HG03460 (cell line): ENCODE measurements around the gene HLA-C.
"Not testable (repeated sequence)": the region's sequence is repeated elsewhere in the genome, so short reads cannot be mapped to it uniquely, and the experiment has no call there.

Source experiments
- ATAC-seq: cut with Tn5 transposase; IDR thresholded peaks from one replicate; pipeline ENCODE4 v1.9.1; 2021; ENCODE audit not compliant: unreplicated experiment

Gene HLA-C

DNA sequence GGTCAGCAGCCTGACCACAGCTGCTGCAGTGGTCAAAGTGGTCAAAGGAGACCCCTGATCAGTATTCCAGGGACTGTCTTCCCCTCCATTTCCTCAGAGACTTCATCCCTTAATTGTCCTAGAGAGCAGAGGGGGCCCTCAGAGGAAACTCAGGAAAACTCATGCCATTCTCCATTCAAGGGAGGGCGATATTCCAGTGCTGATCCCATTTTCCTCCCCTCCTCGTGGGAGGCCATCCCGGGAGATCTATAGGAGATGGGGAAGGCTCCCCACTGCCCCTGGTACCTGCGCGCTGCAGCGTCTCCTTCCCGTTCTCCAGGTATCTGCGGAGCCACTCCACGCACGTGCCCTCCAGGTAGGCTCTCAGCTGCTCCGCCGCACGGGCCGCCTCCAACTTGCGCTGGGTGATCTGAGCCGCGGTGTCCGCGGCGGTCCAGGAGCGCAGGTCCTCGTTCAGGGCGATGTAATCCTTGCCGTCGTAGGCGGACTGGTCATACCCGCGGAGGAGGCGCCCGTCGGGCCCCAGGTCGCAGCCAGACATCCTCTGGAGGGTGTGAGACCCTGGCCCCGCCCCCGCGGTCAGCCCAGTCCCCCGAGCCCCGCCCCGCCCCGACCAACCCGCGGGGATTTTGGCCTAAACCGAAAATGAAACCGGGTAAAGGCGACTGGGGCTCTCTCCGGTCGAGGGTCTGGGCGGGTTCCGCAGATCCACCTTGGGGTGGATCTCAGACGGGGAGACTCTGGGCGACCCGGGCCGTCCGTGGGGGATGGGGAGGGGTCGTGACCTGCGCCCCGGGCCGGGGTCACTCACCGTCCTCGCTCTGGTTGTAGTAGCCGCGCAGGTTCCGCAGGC lies 878 bp downstream of the HLA-C start:
- ATAC-seq, result peak; percentile 32

GRCh38 chr6:31268836-31269235 lies 3.1 kb downstream of the HLA-C start:
- ATAC-seq, result no peak

- no peak for ATAC-seq
Measured at GRCh38 chr6:31268369-31268765, 3.5 kb downstream of the HLA-C start.

DNA sequence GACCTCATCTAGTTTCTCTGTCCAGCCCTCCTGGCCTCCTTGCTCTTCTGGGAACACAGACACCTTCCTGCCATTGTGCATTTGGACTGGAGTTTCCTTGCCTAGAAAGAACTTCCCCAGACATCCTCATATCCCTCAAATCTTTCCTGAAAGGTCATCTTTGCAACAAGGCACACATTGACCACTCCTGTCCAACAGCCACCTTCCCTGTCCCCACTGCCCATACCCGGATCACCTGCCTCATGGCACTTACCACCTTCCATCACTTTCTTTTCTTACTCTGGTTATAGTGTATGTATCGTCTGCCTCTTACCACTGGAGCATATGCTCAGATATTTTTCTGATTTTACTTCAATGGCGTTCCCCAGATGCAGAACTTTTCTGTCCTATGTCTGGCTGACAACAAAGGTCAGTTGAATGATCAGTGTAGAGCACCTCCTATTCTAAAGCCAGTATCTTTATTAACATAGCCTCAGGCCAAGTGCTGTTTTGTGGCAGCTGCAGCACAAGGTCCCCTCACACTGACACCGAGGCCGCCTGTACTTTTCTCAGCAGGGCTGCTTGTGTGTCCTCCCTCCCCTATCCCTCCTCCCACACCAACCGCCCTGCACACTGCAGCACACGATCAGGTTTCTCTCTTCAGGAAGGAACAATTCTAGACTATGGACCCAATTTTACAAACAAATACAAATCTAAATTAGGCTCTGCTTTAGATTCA lies 4.1 kb downstream of the HLA-C start:
- ATAC-seq, result no peak

DNA sequence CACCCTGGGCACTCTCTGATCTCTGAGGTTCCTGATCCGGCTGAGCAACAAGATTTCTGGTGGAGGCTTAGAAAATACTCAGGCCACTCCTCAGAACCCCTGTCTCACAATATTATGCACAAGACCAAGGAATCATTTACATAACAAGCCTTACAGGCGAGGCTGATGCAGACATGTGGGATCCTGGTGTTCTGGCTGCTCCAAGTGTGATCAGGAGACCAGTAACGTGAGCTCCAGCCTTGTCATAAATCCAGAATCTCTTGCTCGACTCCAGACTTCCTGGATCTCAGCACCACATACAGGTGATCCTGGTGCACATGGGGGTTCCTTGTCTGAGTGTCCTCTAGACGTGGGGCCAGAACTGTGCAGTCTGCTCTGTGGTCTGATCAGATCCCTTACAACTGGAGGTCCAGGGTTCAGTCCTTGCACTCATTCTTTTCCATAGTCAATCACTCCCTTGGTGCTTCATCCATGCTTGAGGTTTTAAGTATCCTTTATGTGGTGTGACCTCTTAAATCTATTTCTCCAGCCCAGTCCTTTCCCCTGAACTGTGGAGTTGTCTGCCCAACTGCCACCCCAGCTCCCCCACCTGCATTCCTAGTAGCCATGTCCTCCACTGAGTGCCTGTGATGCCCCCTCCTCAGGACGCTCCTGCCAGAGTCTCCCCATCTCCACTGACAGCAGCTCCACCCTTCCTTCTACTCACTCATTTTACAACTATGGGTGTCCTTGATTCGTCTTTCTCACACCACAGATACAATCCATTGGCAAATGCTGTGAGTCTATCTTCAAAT lies 5.1 kb downstream of the HLA-C start:
- no peak for ATAC-seq

DNA sequence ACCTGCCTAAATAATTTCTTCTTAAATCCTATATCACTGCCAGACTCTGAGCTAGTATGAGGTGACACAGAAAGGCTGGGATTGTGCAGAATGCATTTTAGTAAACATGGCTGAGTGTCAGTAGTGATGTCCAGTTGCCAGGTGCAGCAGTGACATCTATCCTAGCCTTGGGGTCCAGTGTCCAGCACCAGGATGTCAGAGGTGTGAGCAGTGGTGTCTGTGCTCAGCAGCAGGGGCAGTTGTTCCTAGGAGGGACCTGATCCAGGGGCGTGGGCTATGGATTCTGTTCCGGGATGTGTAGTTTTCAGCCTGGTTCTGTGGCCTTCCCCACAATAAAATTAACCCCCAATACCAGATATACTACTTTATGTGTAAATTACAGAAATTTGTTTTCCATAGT lies 6.0 kb downstream of the HLA-C start:
- ATAC-seq, result no peak

GRCh38 chr6:31263346-31263933 lies 8.5 kb downstream of the HLA-C start:
- ATAC-seq, result not testable (repeated sequence)

GRCh38 chr6:31259995-31260394 lies 11.9 kb downstream of the HLA-C start:
- ATAC-seq, result not testable (repeated sequence)

DNA sequence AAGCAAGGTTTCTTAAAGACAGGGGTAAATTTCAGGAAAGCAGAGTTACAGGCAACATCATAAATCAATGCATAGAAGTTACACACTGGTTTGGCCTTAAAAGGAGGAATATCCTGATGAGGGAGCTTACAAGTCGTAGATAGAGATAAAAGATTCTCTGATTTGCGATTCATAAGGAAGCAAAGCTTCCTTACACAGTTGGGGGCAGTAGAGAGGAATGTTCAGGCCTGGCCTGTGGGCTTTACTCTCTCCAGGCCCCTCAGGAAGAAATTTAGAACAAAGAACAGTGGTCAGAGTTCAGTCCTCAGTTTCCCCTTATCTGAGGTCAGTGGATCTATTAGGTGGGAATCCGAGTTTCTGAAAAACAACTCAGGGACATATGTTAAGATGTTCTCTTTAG lies 19.3 kb downstream of the HLA-C start:
- no peak for ATAC-seq

DNA sequence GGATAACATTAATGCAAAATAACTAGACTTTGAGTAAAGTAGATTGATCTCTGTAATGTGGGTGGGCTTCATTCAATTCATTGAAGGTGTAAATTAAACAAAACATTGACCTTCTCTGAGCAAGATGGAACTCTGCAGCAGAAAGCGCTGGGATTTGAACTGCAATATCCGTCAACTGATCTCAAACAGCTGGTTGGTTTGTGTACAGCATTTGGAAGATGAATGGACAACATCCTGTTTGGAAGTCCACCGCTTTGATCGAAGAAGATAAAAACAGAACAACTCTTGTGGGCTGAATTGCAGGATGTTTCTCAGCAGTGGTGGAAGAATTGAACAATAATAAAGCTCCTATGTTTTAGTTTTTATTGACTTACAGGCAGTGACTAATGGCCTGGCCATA lies 20.6 kb downstream of the HLA-C start:
- ATAC-seq, result no peak

DNA sequence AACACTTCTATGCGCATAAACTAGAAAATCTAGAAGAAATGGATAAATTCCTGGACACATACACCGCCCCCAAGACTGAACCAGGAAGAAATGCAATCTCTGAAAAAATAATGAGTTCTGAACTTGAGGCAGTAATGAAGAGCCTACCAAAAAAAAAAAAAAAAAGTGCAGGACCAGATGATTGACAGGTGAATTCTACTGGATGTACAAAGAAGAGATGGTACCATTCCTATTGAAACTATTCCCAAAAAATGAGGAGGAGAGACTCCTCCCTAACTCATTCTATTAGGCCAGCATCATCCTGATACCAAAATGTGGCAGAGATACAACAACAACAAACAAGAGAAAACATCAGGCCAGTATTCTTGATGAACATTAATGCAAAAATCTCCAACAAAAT lies 22.7 kb downstream of the HLA-C start:
- ATAC-seq, result no peak

DNA sequence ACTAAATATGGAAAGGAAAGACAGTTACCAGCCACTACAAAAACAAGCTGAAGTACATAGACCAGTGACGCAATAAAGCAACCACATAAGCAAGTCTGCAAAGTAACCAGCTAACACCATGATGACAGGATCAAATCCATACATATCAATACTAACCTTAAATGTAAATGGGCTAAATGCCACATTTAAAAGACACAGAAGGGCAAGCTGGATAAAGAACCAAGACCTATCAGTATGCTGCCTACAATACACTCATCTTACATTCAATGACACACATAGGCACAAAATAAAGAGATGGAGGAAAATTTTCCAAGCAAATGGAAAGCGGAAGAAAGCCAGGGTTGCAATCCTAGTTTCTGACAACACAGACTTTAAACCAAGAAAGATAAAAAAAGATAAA lies 24.1 kb downstream of the HLA-C start:
- ATAC-seq, result no peak

DNA sequence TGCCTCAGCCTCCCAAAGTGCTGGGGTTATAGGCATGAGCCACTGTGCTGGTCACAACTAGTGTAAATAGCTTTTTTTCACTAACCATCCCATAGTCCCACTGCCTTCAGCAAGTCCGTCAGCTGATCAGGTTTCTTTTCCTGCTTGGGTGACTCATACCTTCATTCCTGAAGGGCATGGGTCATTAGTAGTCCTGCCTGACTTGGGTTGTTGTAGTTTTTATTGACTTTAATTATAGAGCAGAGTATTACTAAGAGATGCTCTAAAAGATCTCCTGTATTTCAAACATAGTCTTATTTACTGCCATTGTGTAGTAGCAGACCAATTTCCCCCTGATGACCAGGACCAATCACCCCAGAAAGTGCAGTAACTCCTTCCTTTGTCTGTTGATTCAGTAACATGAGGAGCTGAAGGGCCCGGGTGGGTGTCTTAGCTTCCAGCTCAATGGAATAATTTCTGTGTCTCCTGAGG lies 25.8 kb downstream of the HLA-C start:
- no peak for ATAC-seq

DNA sequence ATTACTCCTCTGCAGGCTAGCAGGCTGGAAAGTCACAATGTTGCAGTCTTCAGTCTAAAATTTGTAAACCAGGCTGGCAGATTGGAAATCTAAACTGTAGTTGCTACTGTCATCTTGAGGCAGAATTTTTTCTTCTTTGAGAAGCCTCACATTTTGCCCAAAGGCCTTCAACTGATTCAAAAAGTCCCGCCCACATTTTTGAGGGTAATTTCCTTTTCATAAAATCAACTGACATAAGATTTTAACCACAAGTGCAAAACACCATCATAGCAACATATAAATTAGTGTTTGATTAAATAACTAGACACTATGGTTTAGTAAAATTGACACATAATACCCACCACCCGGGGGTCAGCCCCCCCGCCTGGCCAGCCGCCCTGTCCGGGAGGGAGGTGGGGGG lies 28.4 kb downstream of the HLA-C start:
- no peak for ATAC-seq

GRCh38 chr6:31239854-31240253 lies 32.0 kb downstream of the HLA-C start:
- no peak for ATAC-seq

DNA sequence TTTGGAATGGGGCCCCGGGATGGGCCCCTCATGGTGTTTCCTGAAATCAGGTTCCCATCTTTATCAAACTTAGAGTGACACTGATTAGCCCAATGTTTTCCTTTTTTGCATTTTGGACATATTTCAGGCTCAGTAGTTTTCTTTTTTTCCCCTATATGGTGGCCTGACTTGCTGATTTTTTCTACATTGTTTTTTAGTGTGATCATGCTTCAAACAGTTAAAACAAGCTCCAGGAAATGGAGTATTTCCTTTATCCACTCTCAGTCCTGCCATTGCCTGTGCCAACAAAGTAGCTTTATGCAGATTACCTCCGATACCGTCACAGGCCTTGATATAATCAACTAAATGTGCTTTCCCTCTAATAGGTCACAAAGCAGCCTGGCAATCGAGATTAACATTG lies 37.8 kb downstream of the HLA-C start:
- ATAC-seq, result not testable (repeated sequence)

GRCh38 chr6:31228476-31228875 lies 43.4 kb downstream of the HLA-C start:
- no peak for ATAC-seq

- ATAC-seq, result no peak
Measured at GRCh38 chr6:31227143-31227542, 44.7 kb downstream of the HLA-C start.

DNA sequence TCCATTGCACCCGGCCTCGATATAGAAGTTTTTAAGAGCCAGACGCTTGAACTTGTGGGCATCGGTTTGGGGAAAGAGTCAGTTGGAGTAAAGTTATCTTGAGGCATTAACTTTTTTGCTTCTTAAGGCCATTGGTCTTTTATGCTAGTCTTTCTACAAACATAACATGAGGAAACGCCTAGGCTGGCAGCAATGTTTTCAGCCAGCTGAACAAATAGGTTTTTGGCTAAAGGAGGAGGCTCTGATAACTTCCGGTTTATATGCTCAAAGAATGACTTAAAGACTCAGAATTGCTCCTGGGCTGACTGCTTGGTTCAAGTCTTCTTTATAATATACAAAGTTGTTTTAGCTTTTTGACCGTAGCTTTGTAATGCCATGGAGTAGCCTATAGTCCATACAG lies 46.2 kb downstream of the HLA-C start:
- ATAC-seq, result no peak

GRCh38 chr6:31222496-31222895 lies 49.4 kb downstream of the HLA-C start:
- no peak for ATAC-seq
